Bronchial epithelial cell (primary cell): ENCODE measurements around the gene FHIT. TPM values are rescaled to one million over a fixed set of nuclear protein-coding genes. Genes with fewer than 3 reads are reported as not detected.

ENCODE experiments used
- DNase-seq: peaks from one replicate; pipeline ENCODE4 v3.0.0-alpha.2; 2010; ENCODE audit warnings: low read depth
- FAIRE-seq: peaks from 2 replicates; lab custom pipeline; 2011; peaks lifted over from hg19 to GRCh38; lab: Jason Lieb, UNC
- H3K27me3 ChIP-seq: 2 replicates; pipeline ENCODE4 v1.5.1; 2011; ENCODE audit warnings: low read length; ENCODE audit not compliant: control insufficient read depth, insufficient read depth
- H3K36me3 ChIP-seq: 2 replicates; pipeline ENCODE4 v1.5.1; 2011; ENCODE audit warnings: low read length; ENCODE audit not compliant: control insufficient read depth, insufficient read depth
- H3K4me3 ChIP-seq: 2 replicates; pipeline ENCODE4 v1.5.1; 2011; ENCODE audit warnings: mild to moderate bottlenecking, low read depth, low read length, control low read depth
- total RNA-seq: library from RNA; depleted of rRNA; stranded (reverse); fragments of >200 nt; gene quantifications from 2 replicates; pipeline ENCODE4 v1.2.1, GENCODE V29; 2014
- TF ChIP-seq, protein P1 (sequence below): IDR thresholded peaks from 2 replicates; pipeline ENCODE4 v1.5.1; 2011; ENCODE audit warnings: mild to moderate bottlenecking, moderate library complexity, low read length, control low read depth, inconsistent platforms; ENCODE audit not compliant: insufficient read depth, severe bottlenecking

FHIT gene
- total RNA-seq, 1 donor from 2014 or later = 1.6 TPM

DNA sequence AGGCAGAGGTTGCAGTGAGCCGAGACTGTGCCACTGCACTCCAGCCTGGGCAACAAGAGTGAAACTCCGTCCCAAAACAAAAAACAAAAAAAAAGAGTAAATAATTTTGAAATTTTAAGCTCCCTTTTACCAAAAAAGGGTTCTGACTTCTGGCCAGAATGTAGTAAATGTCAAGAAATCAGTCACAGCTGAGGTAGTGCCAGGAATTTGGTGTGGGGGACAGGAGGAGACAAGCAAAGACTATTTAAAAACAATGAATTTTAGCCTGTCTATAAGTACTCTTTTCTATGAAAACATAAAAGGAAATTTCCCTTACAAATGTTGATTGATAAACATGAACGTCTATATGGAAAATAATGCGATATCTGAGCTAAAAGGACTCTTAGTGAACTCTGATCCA lies 363.7 kb downstream of the FHIT start:
- DNase-seq = no peak
- Histone ChIP-seq H3K27me3 (no peaks in the 10 kb centered on the region), H3K36me3 (no peaks in the 10 kb centered on the region), H3K4me3 (no peak overlapping the region)
- no peak for FAIRE-seq
- TF ChIP-seq, protein P1, sequence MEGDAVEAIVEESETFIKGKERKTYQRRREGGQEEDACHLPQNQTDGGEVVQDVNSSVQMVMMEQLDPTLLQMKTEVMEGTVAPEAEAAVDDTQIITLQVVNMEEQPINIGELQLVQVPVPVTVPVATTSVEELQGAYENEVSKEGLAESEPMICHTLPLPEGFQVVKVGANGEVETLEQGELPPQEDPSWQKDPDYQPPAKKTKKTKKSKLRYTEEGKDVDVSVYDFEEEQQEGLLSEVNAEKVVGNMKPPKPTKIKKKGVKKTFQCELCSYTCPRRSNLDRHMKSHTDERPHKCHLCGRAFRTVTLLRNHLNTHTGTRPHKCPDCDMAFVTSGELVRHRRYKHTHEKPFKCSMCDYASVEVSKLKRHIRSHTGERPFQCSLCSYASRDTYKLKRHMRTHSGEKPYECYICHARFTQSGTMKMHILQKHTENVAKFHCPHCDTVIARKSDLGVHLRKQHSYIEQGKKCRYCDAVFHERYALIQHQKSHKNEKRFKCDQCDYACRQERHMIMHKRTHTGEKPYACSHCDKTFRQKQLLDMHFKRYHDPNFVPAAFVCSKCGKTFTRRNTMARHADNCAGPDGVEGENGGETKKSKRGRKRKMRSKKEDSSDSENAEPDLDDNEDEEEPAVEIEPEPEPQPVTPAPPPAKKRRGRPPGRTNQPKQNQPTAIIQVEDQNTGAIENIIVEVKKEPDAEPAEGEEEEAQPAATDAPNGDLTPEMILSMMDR = no peak

DNA sequence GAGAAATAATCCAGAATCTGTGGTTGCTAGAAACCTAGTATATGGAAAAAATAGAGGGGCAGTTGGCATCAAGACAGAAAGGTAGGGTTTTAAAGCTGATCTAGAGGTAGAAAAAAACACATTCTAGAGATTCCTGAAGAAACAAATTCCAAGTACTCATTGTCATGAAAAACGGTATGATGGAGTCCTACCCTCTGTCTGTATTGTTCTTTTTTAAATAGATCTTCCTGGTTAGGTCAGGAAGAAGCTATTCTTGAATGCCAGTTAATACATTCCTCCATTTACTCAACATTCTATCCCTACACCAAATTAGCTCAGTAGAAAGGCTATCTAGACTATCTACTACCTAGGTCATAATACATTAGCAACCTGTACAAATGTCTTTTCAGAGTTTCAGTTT lies 364.7 kb downstream of the FHIT start:
- Histone ChIP-seq H3K27me3 (no peaks in the 10 kb centered on the region), H3K36me3 (no peaks in the 10 kb centered on the region), H3K4me3 (no peak overlapping the region)
- TF ChIP-seq, protein P1 = no peak
- FAIRE-seq (no peak), DNase-seq (no peak)

DNA sequence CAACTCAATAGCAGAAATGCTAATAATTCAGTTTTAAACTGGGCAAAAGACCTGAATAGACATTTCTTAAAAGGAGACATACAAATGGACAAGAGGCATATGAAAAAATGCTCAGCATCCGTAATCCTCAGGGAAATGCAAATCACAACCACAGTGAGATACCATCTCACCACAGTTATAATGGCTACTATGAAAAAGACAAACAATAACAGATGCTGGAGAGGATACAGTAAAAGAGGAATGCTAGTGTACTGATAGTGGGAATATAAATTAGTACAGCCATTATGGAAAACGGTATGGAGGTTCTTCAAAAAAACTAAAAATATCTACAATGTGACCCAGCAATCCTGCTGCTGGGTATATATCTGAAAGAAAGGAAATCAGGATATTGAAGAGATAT lies 367.2 kb downstream of the FHIT start:
- FAIRE-seq = no peak

DNA sequence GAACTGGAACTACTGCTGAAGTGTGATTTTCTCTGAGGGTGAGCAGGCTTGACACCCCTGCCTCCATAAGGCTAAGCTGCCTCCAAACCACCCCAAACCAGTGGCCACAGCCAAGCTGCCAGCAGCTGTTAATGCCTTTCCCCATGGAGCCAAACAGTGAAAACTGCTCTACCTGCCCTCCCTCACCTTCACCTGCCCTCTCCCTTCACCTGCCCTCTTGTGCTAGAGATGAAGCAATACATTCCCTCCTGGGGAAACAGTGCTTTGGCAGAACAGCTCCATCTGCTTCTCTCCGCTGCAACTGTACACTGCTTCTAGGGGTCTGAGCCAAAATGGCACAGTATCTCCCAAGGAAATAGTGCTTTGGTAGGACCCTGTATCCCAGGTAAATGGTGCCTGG lies 374.1 kb downstream of the FHIT start:
- peak; percentile 58 for FAIRE-seq
- DNase-seq = no peak
- H3K36me3 ChIP-seq = no peaks in the 10 kb centered on the region
- no peak overlapping the region for H3K4me3 ChIP-seq
- no peaks in the 10 kb centered on the region for H3K27me3 ChIP-seq
- TF ChIP-seq, protein P1 = no peak

More for the DNA sequence above, 367.2 kb downstream of the FHIT start:
- Histone ChIP-seq H3K36me3 (no peaks in the 10 kb centered on the region), H3K27me3 (no peaks in the 10 kb centered on the region), H3K4me3 (no peak overlapping the region)
- TF ChIP-seq, protein P1 = no peak
- no peak for DNase-seq

DNA sequence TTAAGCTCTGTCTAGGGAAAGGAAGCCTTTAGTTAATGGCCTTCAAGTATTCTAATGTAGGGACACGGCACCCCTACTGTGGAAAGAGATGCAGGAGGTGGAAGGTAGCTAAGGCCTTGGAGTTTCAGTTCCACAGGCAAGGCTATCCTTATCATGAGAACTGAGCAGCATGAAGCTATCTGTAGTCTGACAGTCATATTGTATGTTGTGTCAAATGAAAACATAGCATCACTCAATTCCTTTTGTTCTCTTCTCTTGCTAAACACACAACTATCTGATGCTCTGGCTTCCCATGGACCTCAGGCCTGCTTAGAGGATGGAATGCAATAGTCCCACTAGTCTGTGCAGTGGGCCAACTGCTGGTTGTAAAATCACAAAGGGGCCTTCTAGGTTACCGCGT lies 380.9 kb downstream of the FHIT start:
- Histone ChIP-seq H3K4me3 (no peak overlapping the region), H3K36me3 (no peaks in the 10 kb centered on the region), H3K27me3 (no peaks in the 10 kb centered on the region)
- DNase-seq (no peak), FAIRE-seq (peak; percentile 7)
- TF ChIP-seq, protein P1 = no peak

DNA sequence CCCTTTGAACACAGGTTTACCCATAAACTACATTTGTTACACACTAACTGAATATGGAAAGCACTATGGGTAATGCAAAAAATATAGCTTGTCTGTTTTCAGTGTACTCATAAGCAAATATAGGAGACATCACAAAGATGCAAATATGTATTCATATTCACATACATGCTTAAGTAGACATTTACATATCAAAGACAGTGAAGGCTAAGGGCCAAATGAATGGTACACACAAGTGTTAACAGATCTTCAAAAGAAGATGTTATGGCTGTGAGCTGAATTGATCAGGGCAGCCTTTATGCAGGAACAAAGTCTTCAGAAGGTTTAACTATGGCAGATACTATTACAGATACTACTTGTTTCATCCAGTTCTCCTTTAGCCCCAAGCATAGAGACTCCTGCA lies 384.1 kb downstream of the FHIT start:
- no peaks in the 10 kb centered on the region for H3K27me3 ChIP-seq
- TF ChIP-seq, protein P1 = no peak
- no peak for FAIRE-seq
- no peaks in the 10 kb centered on the region for H3K36me3 ChIP-seq
- DNase-seq = no peak
- no peak overlapping the region for H3K4me3 ChIP-seq
